Breast epithelium (tissue), 4 donors: Measurements from ENCODE around the gene ZNF428. TPM values are rescaled to one million over a fixed set of nuclear protein-coding genes. Genes with fewer than 3 reads are reported as not detected.

Source experiments
- DNase-seq, 2 donors: peaks; one replicate each; pipeline ENCODE4 v3.0.0-alpha.2; 2019; ENCODE audit warnings: low spot score in 2 of 2
- H3K27ac ChIP-seq, 2 donors: fragments of 200-600 bp; sonication (generic) in 1 of 2; one replicate each; pipeline ENCODE4 v1.5.1; 2016 to 2019; ENCODE audit warnings: mild to moderate bottlenecking in 1 of 2
- H3K27me3 ChIP-seq, 2 donors: fragments of 200-600 bp; sonication (generic) in 1 of 2; one replicate each; pipeline versions ENCODE4 v1.5.1 to v1.6.0; 2017 to 2019; ENCODE audit warnings: control low read depth in 1 of 2, mild to moderate bottlenecking in 1 of 2
- H3K36me3 ChIP-seq: fragments of 200-600 bp; one replicate; pipeline ENCODE4 v1.5.1; 2019
- H3K4me1 ChIP-seq, 2 donors: fragments of 200-600 bp; sonication (generic); one replicate each; pipeline ENCODE4 v1.5.1; 2016 to 2019; ENCODE audit warnings: control low read depth in 1 of 2
- H3K4me3 ChIP-seq, 3 donors: fragments of 200-600 bp; sonication (generic); 1 replicate in 2 of 3; 2 replicates in 1 of 3; pipeline ENCODE4 v1.5.1; 2016 to 2019; ENCODE audit warnings: mild to moderate bottlenecking in 3 of 3, moderate library complexity in 2 of 3
- H3K9me3 ChIP-seq, 2 donors: fragments of 200-600 bp; sonication (generic) in 1 of 2; one replicate each; pipeline ENCODE4 v1.5.1; 2016 to 2019; ENCODE audit warnings: control low read depth in 1 of 2
- POLR2A ChIP-seq: fragments of 450-650 bp; IDR thresholded peaks from one replicate; pipeline ENCODE4 v1.6.1; 2016; ENCODE audit warnings: antibody characterized with exemption, mild to moderate bottlenecking, moderate library complexity
- POLR2AphosphoS5 ChIP-seq, 3 donors: sonication (generic); formaldehyde crosslinking; IDR thresholded peaks; one replicate each; pipeline ENCODE4 v1.6.1; 2017; ENCODE audit warnings: antibody characterized with exemption in 3 of 3
- intact Hi-C: fragments of 100-400 bp; cut with DNase I; formaldehyde crosslinking; loops from one replicate; pipeline ENCODE4 v1.15.1; 2023; ENCODE audit warnings: low total_unique reads
- total RNA-seq, 3 donors: library from RNA; depleted of rRNA; stranded (reverse); fragments of >200 nt; gene quantifications; one replicate each; pipeline ENCODE4 v1.1.0, GENCODE V29; 2016
- TF ChIP-seq, protein P1 (sequence below), 3 donors: fragments of 450-650 bp; IDR thresholded peaks; one replicate each; pipeline ENCODE4 v1.5.1; 2016 to 2017; ENCODE audit warnings: antibody characterized with exemption in 3 of 3, mild to moderate bottlenecking in 3 of 3, moderate library complexity in 3 of 3

Gene ZNF428
- total RNA-seq, 3 donors from 2014 or later, result 24.7 to 31.1 (median 28.2) TPM

DNA sequence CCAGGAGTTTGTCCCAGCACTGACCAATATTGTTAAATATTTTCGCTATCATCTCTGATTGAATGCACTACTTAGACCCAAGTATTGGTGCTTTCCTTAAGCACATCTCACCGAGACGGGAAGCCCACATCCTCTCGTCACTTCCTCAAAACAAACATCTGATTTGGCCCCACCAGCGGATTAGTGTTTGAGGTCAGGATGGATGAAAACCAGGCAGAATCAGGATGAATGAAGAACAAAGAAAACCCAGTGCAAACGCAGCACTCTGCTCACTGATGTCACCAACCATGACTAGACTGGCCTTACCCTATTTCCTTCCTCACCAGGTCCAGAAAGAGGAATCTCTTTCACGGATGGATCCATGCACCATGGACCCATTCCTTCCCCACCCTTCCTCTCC, 44.6 kb upstream of the ZNF428 start:
- TF ChIP-seq, protein P1, sequence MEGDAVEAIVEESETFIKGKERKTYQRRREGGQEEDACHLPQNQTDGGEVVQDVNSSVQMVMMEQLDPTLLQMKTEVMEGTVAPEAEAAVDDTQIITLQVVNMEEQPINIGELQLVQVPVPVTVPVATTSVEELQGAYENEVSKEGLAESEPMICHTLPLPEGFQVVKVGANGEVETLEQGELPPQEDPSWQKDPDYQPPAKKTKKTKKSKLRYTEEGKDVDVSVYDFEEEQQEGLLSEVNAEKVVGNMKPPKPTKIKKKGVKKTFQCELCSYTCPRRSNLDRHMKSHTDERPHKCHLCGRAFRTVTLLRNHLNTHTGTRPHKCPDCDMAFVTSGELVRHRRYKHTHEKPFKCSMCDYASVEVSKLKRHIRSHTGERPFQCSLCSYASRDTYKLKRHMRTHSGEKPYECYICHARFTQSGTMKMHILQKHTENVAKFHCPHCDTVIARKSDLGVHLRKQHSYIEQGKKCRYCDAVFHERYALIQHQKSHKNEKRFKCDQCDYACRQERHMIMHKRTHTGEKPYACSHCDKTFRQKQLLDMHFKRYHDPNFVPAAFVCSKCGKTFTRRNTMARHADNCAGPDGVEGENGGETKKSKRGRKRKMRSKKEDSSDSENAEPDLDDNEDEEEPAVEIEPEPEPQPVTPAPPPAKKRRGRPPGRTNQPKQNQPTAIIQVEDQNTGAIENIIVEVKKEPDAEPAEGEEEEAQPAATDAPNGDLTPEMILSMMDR (IDR thresholded peaks at IDR 0.05), result no peak
- TF ChIP-seq POLR2A, result no peak
- no peak for TF ChIP-seq POLR2AphosphoS5 (IDR thresholded peaks at IDR 0.05)
- intact Hi-C loops, result loop anchor here (5.0 kb wide), 1 partner anchor 1587 kb away; the partner anchor contains the start of gene ZNF574
- Histone ChIP-seq H3K9me3 (no peaks in the 10 kb centered on the region), H3K27ac (no peak overlapping the region), H3K4me1 (no peaks in the 10 kb centered on the region), H3K27me3 (no peaks in the 10 kb centered on the region), H3K36me3 (no peaks in the 10 kb centered on the region), H3K4me3 (no peak overlapping the region)
- DNase-seq, result no peak

DNA sequence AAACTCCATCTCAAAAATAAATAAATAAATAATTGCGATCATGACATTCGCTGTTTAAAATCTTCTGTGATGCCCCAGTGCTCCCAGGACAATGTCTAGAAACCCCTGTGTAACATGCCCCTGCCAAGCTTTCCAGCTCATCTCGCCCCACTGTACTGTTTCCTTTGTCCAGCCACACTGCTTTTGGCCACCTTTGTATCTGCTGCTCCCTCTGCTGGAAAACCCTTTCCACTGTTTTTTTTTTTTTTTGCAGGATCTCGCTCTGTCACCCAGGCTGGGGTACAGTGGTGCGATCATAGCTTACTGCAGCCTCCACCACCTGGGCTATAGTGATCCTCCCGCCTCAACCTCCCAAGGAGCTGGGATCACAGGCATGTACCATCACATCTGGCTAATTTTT, 43.1 kb upstream of the ZNF428 start:
- no peak for DNase-seq
- H3K4me1 ChIP-seq, result no peaks in the 10 kb centered on the region
- H3K27ac ChIP-seq, result no peak overlapping the region
- TF ChIP-seq POLR2AphosphoS5 (IDR thresholded peaks at IDR 0.05), result no peak
- H3K27me3 ChIP-seq, result no peaks in the 10 kb centered on the region
- no peaks in the 10 kb centered on the region for H3K9me3 ChIP-seq
- H3K36me3 ChIP-seq, result no peaks in the 10 kb centered on the region
- intact Hi-C loops, result loop anchor here (5.0 kb wide), 1 partner anchor 1585 kb away; the partner anchor contains the start of gene ZNF574
- no peak overlapping the region for H3K4me3 ChIP-seq

DNA sequence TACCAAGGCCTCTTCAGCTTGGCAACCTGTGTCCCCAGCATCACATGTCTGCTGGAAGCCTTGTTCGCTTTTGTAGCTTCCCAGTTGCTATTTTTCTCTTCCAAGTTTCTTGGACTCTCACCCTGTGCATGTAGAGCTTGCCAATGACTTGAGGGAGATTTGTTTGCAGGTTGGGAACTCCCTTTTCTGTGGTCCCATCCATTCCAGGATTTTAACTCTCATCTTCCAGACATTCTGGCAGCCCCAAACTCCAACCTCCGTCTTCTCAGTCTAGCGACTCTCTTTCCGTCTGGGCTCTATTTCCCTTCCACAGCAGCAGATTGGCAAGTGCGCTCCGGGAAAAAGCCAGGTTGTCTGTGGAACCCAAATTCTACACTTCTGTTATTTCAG, 41.5 kb upstream of the ZNF428 start:
- H3K27ac ChIP-seq, result peak overlapping the region in 1 of 2 donors; percentile 19
- no peaks in the 10 kb centered on the region for H3K36me3 ChIP-seq
- intact Hi-C loops, result loop anchor here (5.0 kb wide), 1 partner anchor 1584 kb away; the partner anchor contains the start of gene ZNF574
- H3K9me3 ChIP-seq, result no peaks in the 10 kb centered on the region
- H3K27me3 ChIP-seq, result no peaks in the 10 kb centered on the region
- H3K4me1 ChIP-seq, result no peaks in the 10 kb centered on the region
- DNase-seq, result no peak
- no peak for TF ChIP-seq POLR2A
- TF ChIP-seq, protein P1 (IDR thresholded peaks at IDR 0.05), result no peak
- TF ChIP-seq POLR2AphosphoS5 (IDR thresholded peaks at IDR 0.05), result no peak
- no peak overlapping the region for H3K4me3 ChIP-seq

DNA sequence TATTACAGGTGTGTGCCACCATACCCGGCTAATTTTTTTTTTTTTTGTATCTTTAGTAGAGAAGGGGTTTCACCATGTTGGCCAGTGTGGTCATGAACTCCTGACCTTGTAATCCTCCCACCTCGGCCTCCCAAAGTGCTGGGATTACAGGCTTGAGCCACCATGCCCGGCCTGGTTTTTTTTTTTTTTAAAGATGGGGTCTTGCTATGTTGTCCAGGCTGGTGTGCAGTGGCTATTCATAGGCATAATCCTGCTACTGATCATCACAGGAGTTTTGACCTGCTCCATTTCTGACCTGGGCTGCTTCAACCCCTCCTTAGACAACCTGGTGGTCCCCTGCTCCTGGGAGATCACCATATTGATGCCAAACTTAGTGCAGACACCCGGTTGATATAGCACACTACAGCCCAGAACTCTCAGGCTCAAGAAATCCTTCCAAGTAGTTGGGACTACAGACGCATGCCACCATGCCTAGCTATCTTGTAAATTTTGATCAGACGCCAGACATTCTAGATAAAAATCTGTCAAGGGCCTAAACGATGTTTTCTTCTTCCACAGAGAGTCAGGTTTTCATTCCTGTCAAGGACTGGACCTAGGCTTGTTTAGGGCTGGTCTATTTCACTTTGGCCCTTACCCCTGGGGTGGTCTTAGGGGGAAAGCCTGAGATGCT, 41.0 kb upstream of the ZNF428 start:
- TF ChIP-seq POLR2A, result no peak
- TF ChIP-seq, protein P1 (IDR thresholded peaks at IDR 0.05), result no peak
- TF ChIP-seq POLR2AphosphoS5 (IDR thresholded peaks at IDR 0.05), result no peak
- Histone ChIP-seq H3K9me3 (no peaks in the 10 kb centered on the region), H3K4me3 (no peak overlapping the region), H3K36me3 (no peaks in the 10 kb centered on the region), H3K4me1 (no peaks in the 10 kb centered on the region), H3K27ac (peak overlapping the region in 1 of 2 donors; percentile 19), H3K27me3 (no peaks in the 10 kb centered on the region)
- no peak for DNase-seq
- intact Hi-C loops, result loop anchor here (5.0 kb wide), 1 partner anchor 1583 kb away; the partner anchor contains the start of gene ZNF574

DNA sequence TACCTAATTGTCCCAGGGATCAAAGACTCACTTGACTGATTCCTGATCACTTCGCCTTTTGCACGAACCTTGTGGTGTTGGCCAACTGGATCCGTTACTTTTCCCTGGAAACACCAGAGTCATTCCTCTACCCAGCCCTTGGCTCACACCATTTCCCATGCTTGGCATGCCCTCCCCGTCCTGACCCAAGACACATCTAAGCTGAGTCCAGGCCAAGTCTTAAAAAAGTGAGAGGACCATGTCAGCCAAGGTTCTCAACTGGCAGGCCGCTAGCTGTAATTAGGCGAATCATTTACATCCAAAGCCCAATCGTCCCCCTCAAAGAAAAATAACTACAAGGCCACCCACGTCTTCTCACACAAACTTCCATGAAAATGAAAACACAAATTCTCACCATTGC, 39.1 kb upstream of the ZNF428 start:
- no peak for DNase-seq
- intact Hi-C loops, result no loop called here
- no peaks in the 10 kb centered on the region for H3K4me1 ChIP-seq
- H3K27ac ChIP-seq, result no peak overlapping the region
- H3K4me3 ChIP-seq, result no peak overlapping the region
- no peaks in the 10 kb centered on the region for H3K36me3 ChIP-seq
- H3K9me3 ChIP-seq, result no peaks in the 10 kb centered on the region
- TF ChIP-seq, protein P1 (IDR thresholded peaks at IDR 0.05), result no peak
- TF ChIP-seq POLR2A, result no peak
- no peak for TF ChIP-seq POLR2AphosphoS5 (IDR thresholded peaks at IDR 0.05)
- no peaks in the 10 kb centered on the region for H3K27me3 ChIP-seq
